Lower lobe of right lung (tissue), 2 donors: Measurements from ENCODE around the gene NCK2. TPM values are rescaled to one million over a fixed set of nuclear protein-coding genes. Genes with fewer than 3 reads are reported as not detected.

Source experiments
- ATAC-seq, 2 donors: fragments of 200-7000 bp; cut with Tn5 transposase; one replicate each; pipeline ENCODE4 v1.9.1; 2020 to 2022; ENCODE audit warnings: mild to moderate bottlenecking in 2 of 2, moderate library complexity in 2 of 2
- DNase-seq: peaks from one replicate; pipeline ENCODE4 v3.0.0-alpha.2; 2020
- H3K27ac ChIP-seq: fragments of 200-600 bp; one replicate; pipeline ENCODE4 v1.8.0; 2022
- H3K27me3 ChIP-seq: fragments of 200-600 bp; one replicate; pipeline ENCODE4 v1.8.0; 2022; ENCODE audit warnings: low read depth
- H3K36me3 ChIP-seq: fragments of 200-600 bp; one replicate; pipeline ENCODE4 v1.8.0; 2022; ENCODE audit warnings: mild to moderate bottlenecking
- H3K4me1 ChIP-seq: fragments of 200-600 bp; one replicate; pipeline ENCODE4 v1.8.0; 2022
- H3K4me3 ChIP-seq: fragments of 200-600 bp; one replicate; pipeline ENCODE4 v1.8.0; 2022; ENCODE audit warnings: mild to moderate bottlenecking
- H3K9me3 ChIP-seq: fragments of 200-600 bp; one replicate; pipeline ENCODE4 v1.8.0; 2022
- intact Hi-C: fragments of 100-400 bp; cut with DNase I; formaldehyde crosslinking; loops from one replicate; pipeline ENCODE4 v1.11.0; 2022
- total RNA-seq: library from RNA; stranded (reverse); fragmentation: NEBNext Ultra II Directional; extraction: Animal tissue kit (Norgen Biotek cat#: 25700); gene quantifications from one replicate; pipeline ENCODE4 v1.2.1, GENCODE V29; 2021
- TF ChIP-seq, protein P1 (sequence below): fragments of 200-600 bp; IDR thresholded peaks from one replicate; pipeline ENCODE4 v1.8.0; 2022; ENCODE audit warnings: antibody characterized with exemption, mild to moderate bottlenecking
- donor health status: DM: no; HTN: yes; CAD: no; lungs with severe emphysema.

NCK2 gene
- total RNA-seq, 1 donor from 2014 or later: 36.7 TPM

DNA sequence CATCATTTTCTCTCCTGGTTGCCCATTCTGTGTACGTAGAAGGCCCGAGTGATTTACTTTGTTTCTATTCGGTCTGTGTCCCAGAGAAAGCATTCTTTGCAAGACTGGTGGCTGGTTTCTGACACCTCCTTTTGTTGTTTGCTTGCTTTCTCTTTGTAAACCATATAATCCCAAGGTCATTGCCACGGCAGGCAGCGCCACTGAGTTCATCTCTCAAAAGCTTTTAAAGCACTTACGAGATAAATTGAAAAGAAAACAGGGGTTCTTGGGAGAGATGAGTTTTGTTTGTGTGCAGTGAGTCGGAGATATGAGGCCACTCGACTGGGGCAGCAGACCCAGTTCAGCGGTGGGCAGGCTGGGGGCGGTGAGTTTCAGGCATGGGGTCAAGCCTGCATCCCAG lies 137.6 kb downstream of the NCK2 start:
- H3K4me3 ChIP-seq: no peak overlapping the region
- H3K27me3 ChIP-seq: no peaks in the 10 kb centered on the region
- peaks cover 37% of the 10 kb centered on the region for H3K4me1 ChIP-seq
- intact Hi-C loops: no loop called here
- peaks cover 3% of the 10 kb centered on the region for H3K9me3 ChIP-seq
- H3K27ac ChIP-seq: no peak overlapping the region
- TF ChIP-seq, protein P1, sequence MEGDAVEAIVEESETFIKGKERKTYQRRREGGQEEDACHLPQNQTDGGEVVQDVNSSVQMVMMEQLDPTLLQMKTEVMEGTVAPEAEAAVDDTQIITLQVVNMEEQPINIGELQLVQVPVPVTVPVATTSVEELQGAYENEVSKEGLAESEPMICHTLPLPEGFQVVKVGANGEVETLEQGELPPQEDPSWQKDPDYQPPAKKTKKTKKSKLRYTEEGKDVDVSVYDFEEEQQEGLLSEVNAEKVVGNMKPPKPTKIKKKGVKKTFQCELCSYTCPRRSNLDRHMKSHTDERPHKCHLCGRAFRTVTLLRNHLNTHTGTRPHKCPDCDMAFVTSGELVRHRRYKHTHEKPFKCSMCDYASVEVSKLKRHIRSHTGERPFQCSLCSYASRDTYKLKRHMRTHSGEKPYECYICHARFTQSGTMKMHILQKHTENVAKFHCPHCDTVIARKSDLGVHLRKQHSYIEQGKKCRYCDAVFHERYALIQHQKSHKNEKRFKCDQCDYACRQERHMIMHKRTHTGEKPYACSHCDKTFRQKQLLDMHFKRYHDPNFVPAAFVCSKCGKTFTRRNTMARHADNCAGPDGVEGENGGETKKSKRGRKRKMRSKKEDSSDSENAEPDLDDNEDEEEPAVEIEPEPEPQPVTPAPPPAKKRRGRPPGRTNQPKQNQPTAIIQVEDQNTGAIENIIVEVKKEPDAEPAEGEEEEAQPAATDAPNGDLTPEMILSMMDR: no peak
- H3K36me3 ChIP-seq: peaks cover 10% of the 10 kb centered on the region
- no peak for ATAC-seq
- no peak for DNase-seq

DNA sequence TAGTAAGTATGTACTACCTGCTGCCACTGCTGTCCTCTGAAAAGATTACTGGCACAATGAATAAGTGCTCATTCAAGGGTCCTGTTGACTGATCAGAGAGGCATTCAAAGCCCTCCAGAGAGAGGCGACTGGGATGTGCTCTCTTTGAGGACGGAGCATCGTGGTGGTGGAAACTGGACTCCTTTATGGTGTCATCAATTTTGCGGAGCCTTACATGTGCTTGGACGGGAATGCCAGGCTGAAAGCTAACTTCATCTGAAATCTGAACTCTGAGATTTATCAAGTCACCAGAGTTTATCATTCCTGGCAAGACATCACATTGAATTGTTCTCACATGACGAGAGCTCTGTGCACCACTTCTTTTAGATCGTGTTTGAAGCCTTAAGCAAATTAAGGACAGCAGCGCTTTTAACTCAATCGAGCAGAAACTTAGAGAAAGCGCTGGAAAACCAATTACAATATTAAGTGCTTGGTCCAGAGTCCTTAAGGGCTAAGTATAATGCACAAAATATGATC lies 138.3 kb downstream of the NCK2 start:
- H3K27ac ChIP-seq: no peak overlapping the region
- H3K36me3 ChIP-seq: peaks cover 10% of the 10 kb centered on the region
- TF ChIP-seq, protein P1: no peak
- intact Hi-C loops: no loop called here
- no peak overlapping the region for H3K4me3 ChIP-seq
- H3K27me3 ChIP-seq: no peaks in the 10 kb centered on the region
- no peak for ATAC-seq
- H3K4me1 ChIP-seq: peaks cover 40% of the 10 kb centered on the region
- no peak for DNase-seq
- H3K9me3 ChIP-seq: peaks cover 3% of the 10 kb centered on the region

DNA sequence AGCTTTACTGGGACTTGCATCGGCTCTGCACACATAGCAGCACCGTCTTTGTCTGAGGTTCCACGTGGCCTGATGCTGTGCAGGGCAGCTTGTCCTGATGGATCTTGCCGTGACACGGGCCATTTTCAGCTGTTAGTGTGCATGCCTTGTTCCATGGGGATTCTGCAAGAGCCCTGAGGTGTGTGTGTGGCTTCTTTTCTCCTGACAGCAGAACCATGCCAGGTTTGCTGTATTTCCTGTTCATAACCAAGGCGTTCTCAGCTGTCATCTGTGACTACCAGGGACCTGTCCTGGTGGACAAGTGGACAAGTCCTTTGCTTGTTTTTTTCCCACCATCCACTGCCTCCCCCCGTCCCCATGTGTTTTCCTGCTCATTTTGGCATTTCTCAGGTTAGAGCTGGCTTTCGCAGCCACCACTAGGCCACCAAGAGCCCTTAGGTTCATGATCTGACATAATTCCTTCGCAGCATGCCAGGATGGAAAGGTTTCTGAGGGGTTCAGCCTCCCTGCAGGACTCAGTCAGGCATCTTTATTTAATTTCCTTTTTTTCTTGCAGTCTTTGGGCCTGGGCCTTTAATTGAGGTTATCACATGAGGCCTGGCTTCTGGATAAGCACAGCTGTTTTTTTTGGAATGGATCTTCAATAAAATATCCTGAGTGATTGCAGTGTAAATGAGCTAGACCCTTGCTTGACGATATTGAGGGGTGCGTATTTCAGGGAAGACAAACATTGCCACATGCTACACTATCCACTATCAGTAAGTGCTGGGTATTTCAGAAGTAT lies 139.4 kb downstream of the NCK2 start:
- H3K4me3 ChIP-seq: no peak overlapping the region
- H3K9me3 ChIP-seq: peaks cover 1% of the 10 kb centered on the region
- TF ChIP-seq, protein P1: no peak
- H3K4me1 ChIP-seq: peaks cover 40% of the 10 kb centered on the region
- H3K27me3 ChIP-seq: no peaks in the 10 kb centered on the region
- H3K36me3 ChIP-seq: peaks cover 10% of the 10 kb centered on the region
- DNase-seq: no peak
- intact Hi-C loops: no loop called here
- ATAC-seq: no peak
- no peak overlapping the region for H3K27ac ChIP-seq

DNA sequence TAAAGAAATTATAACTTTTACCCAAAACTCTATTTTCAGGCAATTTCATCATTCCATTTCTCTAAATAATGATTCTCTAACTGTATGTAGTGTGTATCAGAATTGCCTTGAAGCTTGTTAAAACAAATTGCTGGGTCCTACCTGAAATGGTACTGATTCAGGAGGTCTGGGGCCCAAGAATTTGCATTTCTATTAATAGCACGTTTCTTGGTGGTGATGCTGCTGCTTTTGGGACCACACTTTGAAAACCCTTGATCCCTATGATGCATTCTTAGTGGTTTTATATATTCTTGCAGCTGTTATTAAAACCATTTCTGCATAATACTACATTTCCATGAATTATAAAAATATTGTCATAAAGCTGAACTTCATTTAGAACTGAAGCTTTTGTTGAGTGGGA lies 140.7 kb downstream of the NCK2 start:
- no peak for ATAC-seq
- no peak for DNase-seq
- H3K4me1 ChIP-seq: peaks cover 40% of the 10 kb centered on the region
- no peak overlapping the region for H3K4me3 ChIP-seq
- H3K27ac ChIP-seq: no peak overlapping the region
- H3K36me3 ChIP-seq: peaks cover 10% of the 10 kb centered on the region
- intact Hi-C loops: no loop called here
- no peaks in the 10 kb centered on the region for H3K27me3 ChIP-seq
- TF ChIP-seq, protein P1: no peak
- H3K9me3 ChIP-seq: no peaks in the 10 kb centered on the region

DNA sequence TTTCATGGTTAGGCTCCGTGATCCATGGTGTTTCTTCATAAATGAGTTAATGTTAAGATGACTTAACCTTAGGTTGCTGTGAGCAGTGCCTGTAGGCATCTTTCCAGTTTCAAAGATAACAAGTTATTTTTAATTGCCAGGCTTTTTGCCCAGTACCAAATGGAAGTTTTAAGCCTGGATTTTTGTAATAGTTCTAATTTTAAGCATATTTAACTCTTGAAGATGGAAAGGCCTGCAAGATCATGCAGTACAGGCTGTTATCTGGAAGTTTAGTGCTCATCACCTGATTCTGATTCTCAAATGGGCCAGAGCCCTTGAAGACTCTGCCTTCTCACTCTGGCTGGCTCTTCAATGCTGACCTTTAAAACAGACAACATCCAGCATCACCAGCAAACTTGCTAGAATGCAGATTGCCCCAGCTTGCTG lies 141.3 kb downstream of the NCK2 start:
- no peak for DNase-seq
- TF ChIP-seq, protein P1: no peak

More for the DNA sequence above, 141.3 kb downstream of the NCK2 start:
- intact Hi-C loops: no loop called here
- no peaks in the 10 kb centered on the region for H3K9me3 ChIP-seq
- H3K4me3 ChIP-seq: no peak overlapping the region
- H3K27ac ChIP-seq: no peak overlapping the region
- peak in 1 of 2 donors; percentile 18 for ATAC-seq
- no peaks in the 10 kb centered on the region for H3K27me3 ChIP-seq
- H3K4me1 ChIP-seq: peaks cover 40% of the 10 kb centered on the region
- peaks cover 10% of the 10 kb centered on the region for H3K36me3 ChIP-seq
